HL-60 (cell line): ENCODE measurements around the gene FAM98B.

Source experiments
- GABPA ChIP-seq: IDR thresholded peaks from 2 replicates; pipeline ENCODE4 v1.6.1; 2012; ENCODE audit warnings: low read depth
- POLR2AphosphoS5 ChIP-seq: IDR thresholded peaks from 2 replicates; pipeline ENCODE4 v1.6.1; 2012; ENCODE audit warnings: low read depth
- REST ChIP-seq: IDR thresholded peaks from 2 replicates; pipeline ENCODE4 v1.6.1; 2012; ENCODE audit warnings: low read depth; ENCODE audit not compliant: insufficient replicate concordance
- TF ChIP-seq, protein P1 (sequence below): IDR thresholded peaks from one replicate; pipeline ENCODE4 v1.5.1; 2011; ENCODE audit warnings: low read length, control low read depth, inconsistent platforms; ENCODE audit not compliant: insufficient read depth

DNA sequence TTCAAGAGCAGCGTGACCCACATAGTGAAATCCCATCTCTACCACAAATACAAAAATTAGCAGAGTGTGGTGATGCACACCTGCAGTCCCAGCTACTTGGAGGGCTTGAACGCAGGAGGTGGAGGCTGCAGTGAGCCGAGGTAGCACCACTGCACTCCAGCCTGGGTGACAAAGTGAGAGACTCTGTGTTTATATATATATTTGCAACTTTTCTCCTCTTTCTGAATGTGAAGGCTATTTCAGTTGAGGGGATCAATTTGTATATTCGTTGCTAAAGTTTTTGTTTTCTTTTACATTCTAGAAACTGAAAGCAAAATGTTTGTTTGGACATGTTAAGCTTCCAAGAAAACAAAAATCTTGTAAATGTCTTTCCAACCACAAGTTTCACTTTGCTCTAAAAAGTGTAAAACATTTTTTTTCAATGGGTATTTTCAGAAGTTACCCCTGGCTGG is 29.8 kb upstream of the FAM98B start:
- TF ChIP-seq, protein P1, sequence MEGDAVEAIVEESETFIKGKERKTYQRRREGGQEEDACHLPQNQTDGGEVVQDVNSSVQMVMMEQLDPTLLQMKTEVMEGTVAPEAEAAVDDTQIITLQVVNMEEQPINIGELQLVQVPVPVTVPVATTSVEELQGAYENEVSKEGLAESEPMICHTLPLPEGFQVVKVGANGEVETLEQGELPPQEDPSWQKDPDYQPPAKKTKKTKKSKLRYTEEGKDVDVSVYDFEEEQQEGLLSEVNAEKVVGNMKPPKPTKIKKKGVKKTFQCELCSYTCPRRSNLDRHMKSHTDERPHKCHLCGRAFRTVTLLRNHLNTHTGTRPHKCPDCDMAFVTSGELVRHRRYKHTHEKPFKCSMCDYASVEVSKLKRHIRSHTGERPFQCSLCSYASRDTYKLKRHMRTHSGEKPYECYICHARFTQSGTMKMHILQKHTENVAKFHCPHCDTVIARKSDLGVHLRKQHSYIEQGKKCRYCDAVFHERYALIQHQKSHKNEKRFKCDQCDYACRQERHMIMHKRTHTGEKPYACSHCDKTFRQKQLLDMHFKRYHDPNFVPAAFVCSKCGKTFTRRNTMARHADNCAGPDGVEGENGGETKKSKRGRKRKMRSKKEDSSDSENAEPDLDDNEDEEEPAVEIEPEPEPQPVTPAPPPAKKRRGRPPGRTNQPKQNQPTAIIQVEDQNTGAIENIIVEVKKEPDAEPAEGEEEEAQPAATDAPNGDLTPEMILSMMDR, result no peak
- TF ChIP-seq REST (no peak), GABPA (no peak), POLR2AphosphoS5 (no peak)
